Large intestine (tissue), 3 donors: Measurements from ENCODE around the gene CYP27A1. TPM values are rescaled to one million over a fixed set of nuclear protein-coding genes. Genes with fewer than 3 reads are reported as not detected.

Experiments used
- DNase-seq, 2 donors: peaks; one replicate each; pipeline versions ENCODE4 v3.0.0 to v3.0.0-alpha.2; 2013
- H3K27ac ChIP-seq: one replicate; pipeline ENCODE4 v1.5.1; 2013; ENCODE audit warnings: low read length
- H3K27me3 ChIP-seq: 2 replicates; pipeline ENCODE4 v1.6.1; 2013; ENCODE audit warnings: low read length; ENCODE audit not compliant: control insufficient read depth, insufficient read depth
- H3K36me3 ChIP-seq: 2 replicates; pipeline ENCODE4 v1.6.1; 2013; ENCODE audit warnings: low read length; ENCODE audit not compliant: control insufficient read depth, insufficient read depth
- H3K4me1 ChIP-seq: one replicate; pipeline ENCODE4 v1.6.1; 2013; ENCODE audit warnings: low read length; ENCODE audit not compliant: control insufficient read depth, insufficient read depth
- H3K4me3 ChIP-seq: one replicate; pipeline ENCODE4 v1.5.1; 2013; ENCODE audit warnings: low read length
- H3K9me3 ChIP-seq: one replicate; pipeline ENCODE4 v1.6.1; 2013; ENCODE audit warnings: mild to moderate bottlenecking, low read depth, low read length, moderate library complexity; ENCODE audit not compliant: control insufficient read depth
- WGBS: methylation state at CpG from one replicate; pipeline ENCODE4 v1.1.5; 2013; ENCODE audit warnings: low lambda C conversion rate; ENCODE audit not compliant: insufficient coverage; 5-methylcytosine and 5-hydroxymethylcytosine counted together
- polyA plus RNA-seq: library from polyadenylated mRNA; unstranded; fragments of 120-200 nt; gene quantifications from one replicate; pipeline ENCODE4 v1.2.1, GENCODE V29; 2013

CYP27A1 gene
- polyA plus RNA-seq, 1 donor = 109 TPM

DNA sequence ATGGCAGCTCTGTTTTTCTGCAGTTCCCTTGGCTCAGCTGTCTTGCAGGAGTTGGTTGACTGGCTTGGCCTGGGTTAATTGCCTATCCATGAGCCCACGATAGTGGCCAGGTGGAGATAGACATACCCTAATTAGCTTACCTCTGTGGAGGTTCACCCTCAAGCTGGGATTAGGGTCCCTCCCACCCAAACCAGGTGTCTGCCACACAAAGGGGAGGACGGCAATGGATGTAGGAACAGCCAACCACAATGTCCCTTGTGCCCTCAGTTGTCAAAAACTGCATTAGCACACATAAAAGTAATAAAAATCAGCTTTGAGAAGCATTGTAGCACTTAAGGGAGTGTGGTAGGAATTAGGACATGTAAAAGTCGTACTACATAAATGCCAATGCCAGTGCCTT lies 4.2 kb downstream of the CYP27A1 start:
- peaks cover 33% of the 10 kb centered on the region for H3K4me1 ChIP-seq
- DNase-seq = no peak
- no peaks in the 10 kb centered on the region for H3K27me3 ChIP-seq
- peaks cover 6% of the 10 kb centered on the region for H3K36me3 ChIP-seq
- peaks cover 4% of the 10 kb centered on the region for H3K9me3 ChIP-seq
- no peak overlapping the region for H3K4me3 ChIP-seq
- WGBS = 100% methylated on average over 2 of the region's 3 CpGs
- H3K27ac ChIP-seq = peak overlapping the region; percentile 93

DNA sequence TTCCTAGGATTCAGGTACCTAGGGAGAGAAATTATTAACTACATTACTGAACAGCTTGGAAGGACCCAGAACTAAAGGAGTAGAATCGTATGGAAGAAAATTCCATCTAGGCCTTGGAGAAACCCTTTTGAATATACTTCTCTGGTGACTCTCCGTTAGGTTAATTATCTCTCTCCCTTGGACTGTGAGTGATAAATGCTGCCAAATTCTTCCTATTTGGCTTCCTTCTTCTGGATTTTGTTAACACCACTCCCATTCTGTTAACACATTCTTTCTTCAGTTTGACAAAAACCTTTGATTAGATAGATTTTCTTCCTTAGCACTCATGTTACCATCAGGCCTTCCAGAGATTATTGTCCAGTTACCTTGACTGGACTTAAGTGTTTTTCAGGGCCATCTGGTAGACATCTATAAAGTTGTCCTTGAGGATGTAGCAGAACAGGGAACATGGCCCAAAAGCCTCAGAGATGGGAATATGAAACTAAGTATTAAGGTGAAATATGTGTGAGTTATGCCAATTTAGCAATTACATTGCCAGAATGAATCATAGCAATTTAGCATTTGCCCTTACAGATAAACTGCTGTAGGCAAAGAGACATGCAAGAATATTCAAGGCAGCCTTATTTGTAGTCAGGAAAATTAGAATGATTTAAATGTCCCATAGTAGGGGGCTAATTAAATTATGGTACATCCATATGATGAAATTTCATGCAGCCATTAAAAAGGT lies 6.7 kb downstream of the CYP27A1 start:
- no peak for DNase-seq
- peaks cover 4% of the 10 kb centered on the region for H3K9me3 ChIP-seq
- H3K27me3 ChIP-seq = no peaks in the 10 kb centered on the region
- no peak overlapping the region for H3K27ac ChIP-seq
- H3K4me1 ChIP-seq = peaks cover 27% of the 10 kb centered on the region
- no peak overlapping the region for H3K4me3 ChIP-seq
- WGBS = 100% methylated on average over 2 of the region's 2 CpGs
- peaks cover 6% of the 10 kb centered on the region for H3K36me3 ChIP-seq

- WGBS = 100% methylated on average over 1 of the region's 1 CpG
- H3K4me1 ChIP-seq = peaks cover 7% of the 10 kb centered on the region
- no peaks in the 10 kb centered on the region for H3K27me3 ChIP-seq
- H3K27ac ChIP-seq = no peak overlapping the region
- no peak for DNase-seq
- H3K36me3 ChIP-seq = peaks cover 6% of the 10 kb centered on the region
- H3K4me3 ChIP-seq = no peak overlapping the region
- H3K9me3 ChIP-seq = peaks cover 4% of the 10 kb centered on the region
Measured at GRCh38 chr2:218792433-218792832, 10.5 kb downstream of the CYP27A1 start.

DNA sequence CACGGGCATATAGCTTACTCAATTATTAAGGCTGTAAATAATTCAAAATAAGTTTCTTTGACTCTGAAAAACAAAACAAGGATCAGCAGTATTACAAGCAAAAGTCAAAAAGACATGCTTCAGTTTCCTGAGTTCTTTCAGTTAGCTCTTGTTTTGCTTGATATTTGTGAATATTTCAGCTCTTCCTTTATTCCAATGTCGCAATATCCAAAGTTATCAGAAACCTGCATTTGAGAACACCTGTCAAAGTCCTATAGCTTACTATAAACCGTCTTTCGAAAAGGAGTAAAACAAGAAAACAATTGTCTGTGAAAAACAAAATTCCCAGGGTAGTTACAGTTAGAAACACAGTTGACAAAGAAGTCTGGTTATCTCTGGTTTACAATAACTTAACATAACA lies 14.7 kb downstream of the CYP27A1 start:
- DNase-seq = no peak
- Histone ChIP-seq H3K27ac (no peak overlapping the region), H3K27me3 (no peaks in the 10 kb centered on the region), H3K9me3 (no peaks in the 10 kb centered on the region), H3K36me3 (no peaks in the 10 kb centered on the region), H3K4me3 (no peak overlapping the region), H3K4me1 (peaks cover 19% of the 10 kb centered on the region)
- WGBS = 60% methylated on average over 1 of the region's 4 CpGs

DNA sequence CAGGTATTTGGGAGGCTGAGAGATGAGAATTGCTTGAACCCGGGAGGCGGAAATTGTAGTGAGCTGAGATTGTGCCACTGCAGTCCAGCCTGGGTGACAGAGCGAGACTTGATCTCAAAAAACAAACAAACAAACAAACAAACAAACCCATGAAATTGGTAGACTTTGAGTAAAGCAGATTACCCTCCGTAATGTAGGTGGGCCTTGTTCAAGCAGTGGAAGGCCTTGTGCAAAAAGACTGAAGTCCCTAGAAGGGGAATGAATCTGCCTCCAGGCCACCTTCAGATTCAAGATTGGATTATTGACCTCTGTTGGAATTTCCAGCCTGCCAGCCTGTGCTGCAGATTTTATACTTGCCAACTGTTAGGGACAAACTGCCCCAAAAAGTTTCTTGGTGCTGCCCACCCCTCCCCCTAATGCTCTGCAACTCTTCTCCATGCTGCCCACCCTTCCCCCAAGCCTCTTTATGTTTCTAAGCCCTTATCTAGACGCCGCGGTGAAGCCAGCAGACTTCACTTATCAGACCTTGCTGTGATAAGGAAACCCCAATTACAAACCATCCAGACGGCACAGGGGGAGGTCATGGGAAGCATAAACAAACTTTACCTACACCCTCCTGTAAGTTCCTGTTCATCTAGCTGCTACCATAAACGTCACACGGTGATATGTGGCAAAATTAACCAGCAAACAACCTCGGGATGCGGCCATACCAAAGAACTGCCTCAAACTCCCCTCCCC lies 17.0 kb downstream of the CYP27A1 start:
- Histone ChIP-seq H3K27ac (peak overlapping the region; percentile 48), H3K4me1 (peaks cover 21% of the 10 kb centered on the region), H3K27me3 (no peaks in the 10 kb centered on the region), H3K9me3 (peaks cover 5% of the 10 kb centered on the region), H3K36me3 (no peaks in the 10 kb centered on the region), H3K4me3 (no peak overlapping the region)
- no CpG with 5 or more reads among the region's 12 CpGs for WGBS
- DNase-seq = peak; percentile 16 to 58

DNA sequence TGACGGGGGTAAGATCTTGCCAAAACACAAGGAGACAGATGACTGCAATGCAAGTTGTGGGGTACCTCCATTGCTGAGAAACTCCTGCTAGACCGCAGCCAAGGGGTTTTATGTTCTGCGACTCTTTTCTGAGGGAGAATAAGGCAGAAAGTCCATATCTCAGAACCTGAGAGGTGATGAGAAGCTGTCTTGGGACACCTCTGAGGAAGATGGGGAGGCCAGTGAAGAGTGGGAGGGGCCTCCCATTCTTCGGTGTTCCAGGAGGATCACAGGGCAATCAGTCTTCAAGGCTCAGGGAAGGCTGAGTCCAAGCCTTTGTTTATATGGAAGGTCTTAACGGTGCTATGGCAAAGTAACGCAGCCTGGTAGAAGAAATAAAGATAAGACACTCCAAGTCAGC lies 18.0 kb downstream of the CYP27A1 start:
- Histone ChIP-seq H3K9me3 (peaks cover 8% of the 10 kb centered on the region), H3K36me3 (no peaks in the 10 kb centered on the region), H3K4me3 (no peak overlapping the region), H3K4me1 (peaks cover 15% of the 10 kb centered on the region), H3K27ac (peak overlapping the region; percentile 48), H3K27me3 (no peaks in the 10 kb centered on the region)
- DNase-seq = peak in 1 of 2 donors; percentile 24
- WGBS = 20% methylated on average over 1 of the region's 6 CpGs

DNA sequence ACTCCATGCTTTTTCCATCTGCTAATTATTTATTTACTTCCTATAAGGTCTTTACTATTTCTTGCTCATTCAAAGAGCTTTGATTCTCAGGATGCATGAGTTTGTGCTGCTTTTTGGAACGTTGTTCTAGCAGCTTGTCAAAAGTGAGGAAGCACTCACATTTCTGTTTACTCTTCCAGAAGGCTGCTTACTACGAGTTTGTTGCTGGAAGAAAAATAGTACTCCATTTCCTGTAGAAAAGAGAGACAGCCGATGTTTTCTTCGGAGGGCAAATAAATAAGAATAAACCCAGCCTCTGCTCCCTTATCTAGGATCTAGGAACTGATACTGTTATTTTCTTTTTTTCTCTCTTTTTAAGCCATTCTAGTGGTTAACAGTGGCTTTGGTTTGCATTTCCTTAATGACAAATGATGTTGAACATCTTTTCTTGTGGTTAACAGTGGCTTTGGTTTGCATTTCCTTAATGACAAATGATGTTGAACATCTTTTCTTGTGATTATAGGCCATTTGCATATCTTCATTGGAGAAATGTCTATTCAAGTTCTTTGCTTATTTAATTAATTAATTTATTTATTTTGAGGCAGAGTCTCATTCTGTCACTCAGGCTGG lies 20.5 kb downstream of the CYP27A1 start:
- Histone ChIP-seq H3K27ac (no peak overlapping the region), H3K36me3 (no peaks in the 10 kb centered on the region), H3K9me3 (peaks cover 9% of the 10 kb centered on the region), H3K27me3 (no peaks in the 10 kb centered on the region), H3K4me1 (peaks cover 26% of the 10 kb centered on the region), H3K4me3 (no peak overlapping the region)
- no peak for DNase-seq
- WGBS = no CpG with 5 or more reads among the region's 4 CpGs

DNA sequence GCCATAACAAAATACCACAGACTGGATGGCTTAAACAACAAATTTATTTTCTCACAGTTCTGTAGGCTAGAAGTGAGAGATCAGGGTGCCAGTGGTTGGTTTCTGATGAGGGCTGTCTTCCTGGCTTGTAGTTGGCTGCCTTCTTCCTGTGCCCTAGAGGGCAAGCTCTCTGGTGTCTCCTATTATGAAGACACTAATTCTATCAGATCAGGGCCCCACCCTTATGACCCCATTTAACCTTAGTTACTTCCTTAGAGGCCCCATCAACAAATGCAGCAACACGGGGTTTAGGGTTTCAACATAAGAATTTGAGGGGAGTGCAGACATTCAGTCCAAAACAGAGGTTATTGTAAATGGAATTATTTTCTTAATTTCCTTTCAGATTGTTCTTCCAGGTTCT lies 22.9 kb downstream of the CYP27A1 start:
- no peak overlapping the region for H3K27ac ChIP-seq
- WGBS = 100% methylated on average over 1 of the region's 1 CpG

DNA sequence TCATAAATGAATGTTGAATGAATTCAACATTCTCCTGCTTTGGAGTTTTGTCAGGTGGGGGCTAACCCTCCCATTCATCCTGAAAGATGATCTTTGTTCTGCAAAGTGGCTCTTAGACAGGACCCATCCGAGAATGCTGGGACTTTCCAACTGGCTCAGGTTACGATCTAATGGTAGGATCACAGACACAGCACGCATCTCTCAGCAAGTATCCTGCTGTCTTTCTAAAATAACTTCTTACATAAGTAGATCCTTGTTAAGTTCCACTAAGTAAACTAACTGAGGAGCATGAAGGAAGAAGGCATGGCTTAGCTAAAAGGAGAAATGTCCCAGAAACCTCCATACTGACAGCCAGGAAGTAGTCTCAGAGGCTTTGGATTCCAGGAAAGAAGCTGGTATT lies 23.7 kb downstream of the CYP27A1 start:
- Histone ChIP-seq H3K27me3 (no peaks in the 10 kb centered on the region), H3K4me1 (peaks cover 15% of the 10 kb centered on the region), H3K9me3 (peaks cover 9% of the 10 kb centered on the region), H3K27ac (peak overlapping the region; percentile 41), H3K4me3 (no peak overlapping the region), H3K36me3 (peaks cover 5% of the 10 kb centered on the region)
- peak in 1 of 2 donors; percentile 43 for DNase-seq
- WGBS = 40% methylated on average over 1 of the region's 3 CpGs

More for the DNA sequence above, 22.9 kb downstream of the CYP27A1 start:
- Histone ChIP-seq H3K4me3 (no peak overlapping the region), H3K36me3 (peaks cover 5% of the 10 kb centered on the region), H3K27me3 (no peaks in the 10 kb centered on the region), H3K4me1 (peaks cover 15% of the 10 kb centered on the region), H3K9me3 (peaks cover 9% of the 10 kb centered on the region)
- DNase-seq = no peak

DNA sequence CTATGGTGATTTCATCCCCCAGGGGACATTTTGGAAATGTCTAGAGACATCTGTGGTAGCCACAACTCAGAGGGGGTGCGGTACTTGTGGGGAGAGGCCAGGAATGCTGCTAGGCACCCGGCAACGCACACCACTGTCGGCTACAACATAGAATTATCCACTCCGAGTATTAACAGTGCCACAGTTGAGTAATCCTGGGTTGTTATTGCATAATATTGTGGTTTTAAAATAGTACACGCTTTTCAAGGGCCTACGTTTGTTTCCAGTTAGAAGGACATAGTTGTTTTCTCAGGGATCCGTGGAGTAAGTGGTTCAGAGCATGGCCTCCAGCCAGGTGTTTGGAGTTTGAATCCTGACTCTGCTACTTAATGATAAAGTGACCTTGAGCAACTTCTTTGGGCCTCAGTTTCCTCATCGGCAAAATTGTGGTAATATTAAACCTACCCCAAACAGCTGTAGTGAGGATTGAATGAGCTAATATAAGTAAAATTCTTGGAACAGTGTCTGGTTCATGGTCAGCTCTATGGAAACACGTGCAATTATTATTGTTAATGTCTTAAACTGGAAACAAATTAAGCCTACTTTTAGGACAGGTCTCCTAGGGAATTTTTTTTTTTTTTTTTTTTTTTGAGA lies 24.5 kb downstream of the CYP27A1 start:
- Histone ChIP-seq H3K4me3 (no peak overlapping the region), H3K27me3 (no peaks in the 10 kb centered on the region), H3K27ac (peak overlapping the region; percentile 18), H3K36me3 (peaks cover 5% of the 10 kb centered on the region), H3K9me3 (peaks cover 9% of the 10 kb centered on the region), H3K4me1 (peaks cover 15% of the 10 kb centered on the region)
- 31% methylated on average over 3 of the region's 10 CpGs for WGBS
- peak; percentile 71 to 83 for DNase-seq
